Bronchial epithelial cell (primary cell): ENCODE data around the gene HAPSTR1. TPM values are rescaled to one million over a fixed set of nuclear protein-coding genes. Genes with fewer than 3 reads are reported as not detected.

Source experiments
- DNase-seq: peaks from one replicate; pipeline ENCODE4 v3.0.0-alpha.2; 2010; ENCODE audit warnings: low read depth
- FAIRE-seq: peaks from 2 replicates; lab custom pipeline; 2011; peaks lifted over from hg19 to GRCh38; lab: Jason Lieb, UNC
- H3K27me3 ChIP-seq: 2 replicates; pipeline ENCODE4 v1.5.1; 2011; ENCODE audit warnings: low read length; ENCODE audit not compliant: control insufficient read depth, insufficient read depth
- H3K36me3 ChIP-seq: 2 replicates; pipeline ENCODE4 v1.5.1; 2011; ENCODE audit warnings: low read length; ENCODE audit not compliant: control insufficient read depth, insufficient read depth
- H3K4me3 ChIP-seq: 2 replicates; pipeline ENCODE4 v1.5.1; 2011; ENCODE audit warnings: mild to moderate bottlenecking, low read depth, low read length, control low read depth
- total RNA-seq: library from RNA; depleted of rRNA; stranded (reverse); fragments of >200 nt; gene quantifications from 2 replicates; pipeline ENCODE4 v1.2.1, GENCODE V29; 2014
- TF ChIP-seq, protein P1 (sequence below): IDR thresholded peaks from 2 replicates; pipeline ENCODE4 v1.5.1; 2011; ENCODE audit warnings: mild to moderate bottlenecking, moderate library complexity, low read length, control low read depth, inconsistent platforms; ENCODE audit not compliant: insufficient read depth, severe bottlenecking

HAPSTR1 gene
- total RNA-seq, 1 donor from 2014 or later: 66.1 TPM

DNA sequence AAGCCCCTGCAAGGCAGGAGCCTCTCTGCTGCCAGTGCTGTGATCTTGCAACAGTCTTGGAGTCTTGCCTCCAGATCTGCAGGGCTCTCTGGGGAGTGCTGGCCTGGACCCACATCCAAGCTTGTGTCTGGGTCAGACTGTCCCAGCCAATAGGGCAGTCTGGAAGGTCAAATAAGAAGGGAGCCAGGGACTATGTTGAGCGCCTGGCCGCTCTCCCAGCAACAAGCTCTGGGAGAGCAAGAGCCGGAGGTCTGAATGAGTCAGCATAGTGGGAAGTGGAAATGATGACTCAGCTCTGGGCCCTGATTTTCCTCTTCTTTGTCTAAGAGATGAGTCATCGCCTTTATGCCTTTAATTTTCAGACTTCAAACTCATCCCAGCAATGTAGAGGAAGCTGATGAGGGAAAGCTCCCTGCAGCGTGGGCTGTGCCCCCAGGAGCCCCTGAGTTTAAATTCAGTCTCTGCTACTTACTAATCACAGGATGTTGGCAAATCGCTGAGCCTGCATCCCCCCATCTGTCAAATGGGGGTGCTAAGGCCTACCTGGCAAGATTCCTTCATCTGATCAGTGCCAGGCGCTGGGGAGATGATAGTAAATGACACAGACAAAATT is 43.6 kb upstream of the HAPSTR1 start:
- H3K27me3 ChIP-seq: no peaks in the 10 kb centered on the region
- no peak for FAIRE-seq
- TF ChIP-seq, protein P1, sequence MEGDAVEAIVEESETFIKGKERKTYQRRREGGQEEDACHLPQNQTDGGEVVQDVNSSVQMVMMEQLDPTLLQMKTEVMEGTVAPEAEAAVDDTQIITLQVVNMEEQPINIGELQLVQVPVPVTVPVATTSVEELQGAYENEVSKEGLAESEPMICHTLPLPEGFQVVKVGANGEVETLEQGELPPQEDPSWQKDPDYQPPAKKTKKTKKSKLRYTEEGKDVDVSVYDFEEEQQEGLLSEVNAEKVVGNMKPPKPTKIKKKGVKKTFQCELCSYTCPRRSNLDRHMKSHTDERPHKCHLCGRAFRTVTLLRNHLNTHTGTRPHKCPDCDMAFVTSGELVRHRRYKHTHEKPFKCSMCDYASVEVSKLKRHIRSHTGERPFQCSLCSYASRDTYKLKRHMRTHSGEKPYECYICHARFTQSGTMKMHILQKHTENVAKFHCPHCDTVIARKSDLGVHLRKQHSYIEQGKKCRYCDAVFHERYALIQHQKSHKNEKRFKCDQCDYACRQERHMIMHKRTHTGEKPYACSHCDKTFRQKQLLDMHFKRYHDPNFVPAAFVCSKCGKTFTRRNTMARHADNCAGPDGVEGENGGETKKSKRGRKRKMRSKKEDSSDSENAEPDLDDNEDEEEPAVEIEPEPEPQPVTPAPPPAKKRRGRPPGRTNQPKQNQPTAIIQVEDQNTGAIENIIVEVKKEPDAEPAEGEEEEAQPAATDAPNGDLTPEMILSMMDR: no peak
- H3K36me3 ChIP-seq: no peaks in the 10 kb centered on the region
- peak; percentile 97 for DNase-seq
- no peak overlapping the region for H3K4me3 ChIP-seq

DNA sequence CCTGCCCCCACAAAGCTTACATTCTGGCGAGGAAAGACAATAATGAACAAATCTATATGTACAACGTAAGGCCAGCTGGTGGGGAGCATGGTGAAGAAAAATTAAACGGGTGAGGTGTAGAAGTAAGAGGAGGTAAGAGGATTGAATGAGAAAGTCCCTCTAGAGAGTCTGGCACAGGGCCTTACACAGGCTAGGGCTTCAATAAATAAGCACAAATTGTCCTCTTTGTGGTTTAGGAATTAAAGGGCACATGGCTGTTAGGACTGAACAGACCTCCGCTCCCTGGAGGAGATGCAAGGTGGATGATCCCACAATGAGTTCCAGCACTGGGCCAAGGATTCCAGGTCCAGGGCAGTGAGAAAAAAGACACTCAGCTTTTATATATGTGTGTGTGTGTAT is 43.1 kb upstream of the HAPSTR1 start:
- Histone ChIP-seq H3K4me3 (no peak overlapping the region), H3K27me3 (no peaks in the 10 kb centered on the region), H3K36me3 (no peaks in the 10 kb centered on the region)
- FAIRE-seq (no peak), DNase-seq (no peak)
- TF ChIP-seq, protein P1: no peak

DNA sequence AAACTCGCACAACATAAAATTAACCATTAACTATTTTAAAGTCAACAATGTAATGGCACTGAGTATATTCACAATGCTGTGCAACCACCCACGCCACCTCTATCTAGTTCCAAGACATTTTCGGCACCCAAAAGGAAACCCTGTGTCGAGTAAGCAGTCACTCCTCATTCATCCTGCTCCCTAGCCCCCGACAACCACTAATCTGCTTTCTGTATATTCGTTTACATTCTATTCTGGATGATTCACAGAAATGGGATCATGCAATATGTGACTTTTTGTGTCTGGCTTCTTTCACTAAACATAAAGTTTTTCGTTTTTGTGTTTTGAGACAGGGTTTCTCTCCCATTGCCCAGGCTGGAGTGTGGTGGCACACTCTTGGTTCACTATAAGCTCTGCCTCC is 42.2 kb upstream of the HAPSTR1 start:
- TF ChIP-seq, protein P1: no peak
- H3K27me3 ChIP-seq: no peaks in the 10 kb centered on the region
- no peaks in the 10 kb centered on the region for H3K36me3 ChIP-seq
- FAIRE-seq: no peak
- H3K4me3 ChIP-seq: no peak overlapping the region
- DNase-seq: peak; percentile 51

DNA sequence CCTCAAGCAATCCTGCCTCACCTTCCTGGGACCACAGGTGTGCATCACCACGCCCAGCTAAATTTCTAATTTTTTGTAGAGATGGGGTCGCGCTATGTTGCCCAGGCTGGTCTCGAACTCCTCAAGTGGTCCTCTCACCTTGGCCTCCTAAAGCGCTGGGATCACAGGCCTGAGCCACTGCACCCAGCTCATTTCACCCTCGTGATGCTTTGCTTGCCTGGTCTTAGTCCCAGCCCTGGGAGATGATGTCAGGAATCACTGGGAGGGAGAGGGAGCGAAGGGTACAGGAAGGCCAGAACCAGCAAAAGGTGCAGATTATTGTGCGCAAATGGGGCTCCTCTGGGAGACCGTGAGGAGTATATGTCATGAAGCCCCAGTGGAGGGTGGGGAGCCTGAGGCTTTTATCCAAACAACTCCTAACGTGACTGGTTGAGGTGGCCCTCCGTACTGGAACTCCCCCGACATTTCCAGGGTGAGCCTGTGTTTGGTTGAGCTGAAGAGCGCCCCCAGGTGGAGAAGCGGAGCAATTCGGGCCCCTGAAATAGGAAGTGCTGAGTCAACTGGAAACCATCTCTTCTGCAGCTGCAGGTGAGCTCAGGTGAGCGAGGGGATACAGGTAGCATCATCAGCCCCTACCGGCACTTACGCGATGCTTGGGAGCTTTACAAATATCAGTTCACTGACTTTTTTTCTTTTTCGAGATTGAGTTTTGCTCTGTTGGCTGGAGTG is 41.2 kb upstream of the HAPSTR1 start:
- no peaks in the 10 kb centered on the region for H3K36me3 ChIP-seq
- TF ChIP-seq, protein P1: peak; percentile 50
- no peak for DNase-seq
- no peak overlapping the region for H3K4me3 ChIP-seq
- H3K27me3 ChIP-seq: no peaks in the 10 kb centered on the region
- no peak for FAIRE-seq

DNA sequence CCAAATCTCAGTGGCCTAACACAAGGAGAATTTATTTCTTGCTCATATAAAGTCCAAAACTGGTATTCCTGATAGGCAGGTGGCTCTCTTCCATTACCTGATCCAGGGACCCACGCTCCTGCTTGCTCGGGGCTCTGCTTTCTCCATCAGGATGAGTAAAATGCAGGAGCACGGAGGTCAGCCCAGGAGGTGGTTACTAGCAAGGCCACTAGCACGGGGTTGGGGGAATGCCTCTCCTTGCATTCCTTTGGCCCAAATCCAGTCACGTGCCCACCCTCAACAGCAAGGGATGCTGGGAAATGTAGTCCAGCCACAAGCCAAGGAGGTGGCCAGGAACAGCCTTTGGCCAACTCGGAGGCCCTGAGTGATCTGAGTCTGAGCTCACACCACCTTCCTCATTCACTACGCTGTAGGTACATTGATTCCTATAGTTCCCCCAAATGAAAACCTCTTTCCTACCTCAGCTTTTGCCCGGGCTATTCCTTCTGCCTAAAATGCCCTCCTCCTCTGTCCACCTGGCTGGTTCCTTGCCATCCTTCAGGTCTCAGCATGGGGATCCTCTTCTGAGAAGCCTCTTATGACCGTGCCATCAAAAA is 38.3 kb upstream of the HAPSTR1 start:
- FAIRE-seq (no peak), DNase-seq (peak; percentile 65)
- H3K27me3 ChIP-seq: no peaks in the 10 kb centered on the region
- H3K36me3 ChIP-seq: no peaks in the 10 kb centered on the region
- no peak overlapping the region for H3K4me3 ChIP-seq
- TF ChIP-seq, protein P1: no peak
